IPS DF 4.7 (cell line): ENCODE results near the gene RPS26.
A peak's percentile ranks its signal among the peaks of the same experiment; 100 is the strongest.
"Not testable (repeated sequence)": the region's sequence is repeated elsewhere in the genome, so short reads cannot be mapped to it uniquely, and the experiment has no call there.

Experiments
- DNase-seq: peaks from one replicate; pipeline ENCODE4 v3.0.0-alpha.2; 2013; ENCODE audit warnings: low spot score; ENCODE audit errors: extremely low read depth

Gene RPS26

GRCh38 chr12:56041552-56042429 lies at the start of gene RPS26:
TSS of gene RPS26 (plus strand) at chr12:56041918. CDS start at chr12:56042167, 249 bp downstream.
- DNase-seq, result peak; percentile 100

- no peak for DNase-seq
Measured at GRCh38 chr12:55993230-55993853, 48.4 kb upstream of the RPS26 start.

- DNase-seq, result no peak
Measured at GRCh38 chr12:55995366-55995765, 46.4 kb upstream of the RPS26 start.

GRCh38 chr12:55996201-55996714 lies 45.5 kb upstream of the RPS26 start:
- no peak for DNase-seq

GRCh38 chr12:55996715-55997534 lies 44.8 kb upstream of the RPS26 start, which contains the start of gene SUOX:
TSS of gene SUOX (plus strand) at chr12:55997276. CDS start at chr12:56002222, 4,946 bp downstream.
- DNase-seq, result peak; percentile 95

- DNase-seq, result no peak
Measured at GRCh38 chr12:55997535-55997859, 44.2 kb upstream of the RPS26 start.

- not testable (repeated sequence) for DNase-seq
Measured at GRCh38 chr12:55999522-55999921, 42.2 kb upstream of the RPS26 start.

GRCh38 chr12:55999999-56000540 lies 41.6 kb upstream of the RPS26 start:
- not testable (repeated sequence) for DNase-seq

- DNase-seq, result no peak
Measured at GRCh38 chr12:56001487-56002100, 40.1 kb upstream of the RPS26 start.

GRCh38 chr12:56003376-56003775 lies 38.3 kb upstream of the RPS26 start:
- DNase-seq, result not testable (repeated sequence)

GRCh38 chr12:56004211-56004610 lies 37.5 kb upstream of the RPS26 start:
- no peak for DNase-seq

GRCh38 chr12:56007564-56008559 lies 33.9 kb upstream of the RPS26 start:
- DNase-seq, result no peak

GRCh38 chr12:56010111-56010570 lies 31.6 kb upstream of the RPS26 start:
- DNase-seq, result no peak

GRCh38 chr12:56011509-56012090 lies 30.1 kb upstream of the RPS26 start:
- no peak for DNase-seq

- no peak for DNase-seq
Measured at GRCh38 chr12:56013482-56013881, 28.2 kb upstream of the RPS26 start.

GRCh38 chr12:56014205-56014604 lies 27.5 kb upstream of the RPS26 start:
- no peak for DNase-seq

- DNase-seq, result no peak
Measured at GRCh38 chr12:56017181-56017580, 24.5 kb upstream of the RPS26 start.

GRCh38 chr12:56018356-56018755 lies 23.4 kb upstream of the RPS26 start:
- no peak for DNase-seq
